MCF 10A (cell line): ENCODE data around the gene HSPA1L. TPM values are rescaled to one million over a fixed set of nuclear protein-coding genes. Genes with fewer than 3 reads are reported as not detected.
"Not testable (repeated sequence)": the region's sequence is repeated elsewhere in the genome, so short reads cannot be mapped to it uniquely, and the experiment has no call there.

Experiments
- BruUV-seq: library from RNA; stranded (reverse); fragments of 400-500 nt; replicated peaks from 2 replicates; lab custom pipeline; 2021; lab: Mats Ljungman, UMichigan
- CTCF ChIA-PET: fragments of 300-600 bp; sonication (Branson Sonifier 250); formaldehyde crosslinking; extraction: SDS; loops from one replicate; lab custom pipeline; 2021; ENCODE audit warnings: antibody characterized with exemption, inconsistent platforms; lab: Yijun Ruan, JAX
- POLR2A ChIA-PET: fragments of 300-600, 350-650 bp; sonication (Branson Sonifier 250); formaldehyde crosslinking; extraction: SDS; loops from one replicate; lab custom pipeline; 2020; ENCODE audit warnings: antibody characterized with exemption, inconsistent platforms; lab: Yijun Ruan, JAX
- DNase-seq: peaks from one replicate; pipeline ENCODE4 v3.0.0-alpha.2; 2018; ENCODE audit not compliant: unreplicated experiment
- H3K27ac Mint-ChIP-seq: one replicate; pipeline ENCODE4 v1.8.0; 2022; ENCODE audit warnings: mild to moderate bottlenecking, low read depth, mixed read lengths; ENCODE audit not compliant: unreplicated experiment
- H3K27me3 Mint-ChIP-seq: one replicate; pipeline ENCODE4 v1.8.0; 2022; ENCODE audit warnings: mixed read lengths; ENCODE audit not compliant: insufficient read depth, unreplicated experiment
- H3K36me3 Mint-ChIP-seq: one replicate; pipeline ENCODE4 v1.8.0; 2022; ENCODE audit warnings: mild to moderate bottlenecking, moderate library complexity, mixed read lengths; ENCODE audit not compliant: insufficient read depth, unreplicated experiment
- H3K4me1 Mint-ChIP-seq: one replicate; pipeline ENCODE4 v1.8.0; 2022; ENCODE audit warnings: mixed read lengths; ENCODE audit not compliant: insufficient read depth, unreplicated experiment
- H3K4me3 Mint-ChIP-seq: one replicate; pipeline ENCODE4 v1.8.0; 2022; ENCODE audit warnings: mild to moderate bottlenecking, moderate library complexity, mixed read lengths; ENCODE audit not compliant: unreplicated experiment
- H3K9me3 Mint-ChIP-seq: one replicate; pipeline ENCODE4 v1.8.0; 2022; ENCODE audit warnings: mixed read lengths; ENCODE audit not compliant: unreplicated experiment
- intact Hi-C: fragments of 100-400 bp; cut with micrococcal nuclease; formaldehyde crosslinking; loops from 2 replicates; pipeline ENCODE4 v1.14.1; 2022
- total RNA-seq: library from RNA; stranded (reverse); gene quantifications from 2 replicates; pipeline ENCODE4 v1.2.3, GENCODE V29; 2022
- TF ChIP-seq, protein P1 (sequence below): fragments of 200-600 bp; IDR thresholded peaks from one replicate; pipeline ENCODE4 v1.8.0; 2022; ENCODE audit warnings: antibody characterized with exemption, mild to moderate bottlenecking; ENCODE audit not compliant: unreplicated experiment

The HSPA1L gene
- total RNA-seq, 1 experiment from 2014 or later = 0.35 TPM

DNA sequence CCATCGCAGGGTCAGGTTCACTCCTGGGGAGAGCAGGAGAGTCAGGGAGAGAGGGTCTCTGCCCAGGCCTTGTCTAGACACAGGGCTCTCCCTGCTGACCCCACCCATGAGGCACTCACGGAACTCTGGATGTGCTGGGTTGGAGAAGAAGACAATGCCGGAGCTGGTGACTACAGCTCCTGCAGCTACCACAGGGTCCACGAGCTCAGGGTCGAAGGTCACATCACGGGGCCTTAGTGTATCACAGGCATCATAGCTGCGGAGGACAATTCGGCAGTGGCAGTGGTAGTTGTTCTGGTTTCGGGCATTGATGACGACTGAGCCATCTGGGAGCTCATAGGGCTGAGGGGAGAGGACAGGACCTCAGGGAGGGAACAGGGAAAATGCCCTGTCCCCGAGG, 44.8 kb upstream of the HSPA1L start:
- H3K27ac Mint-ChIP-seq = no peak overlapping the region
- H3K4me1 Mint-ChIP-seq = peaks cover 10% of the 10 kb centered on the region
- no peaks in the 10 kb centered on the region for H3K9me3 Mint-ChIP-seq
- CTCF ChIA-PET = interaction anchor here (1.1 to 1.2 kb wide), 2 partner anchors 28 to 92 kb away, joined by 3 read pairs; no protein-coding TSS in a partner anchor
- intact Hi-C loops = no loop called here
- TF ChIP-seq, protein P1, sequence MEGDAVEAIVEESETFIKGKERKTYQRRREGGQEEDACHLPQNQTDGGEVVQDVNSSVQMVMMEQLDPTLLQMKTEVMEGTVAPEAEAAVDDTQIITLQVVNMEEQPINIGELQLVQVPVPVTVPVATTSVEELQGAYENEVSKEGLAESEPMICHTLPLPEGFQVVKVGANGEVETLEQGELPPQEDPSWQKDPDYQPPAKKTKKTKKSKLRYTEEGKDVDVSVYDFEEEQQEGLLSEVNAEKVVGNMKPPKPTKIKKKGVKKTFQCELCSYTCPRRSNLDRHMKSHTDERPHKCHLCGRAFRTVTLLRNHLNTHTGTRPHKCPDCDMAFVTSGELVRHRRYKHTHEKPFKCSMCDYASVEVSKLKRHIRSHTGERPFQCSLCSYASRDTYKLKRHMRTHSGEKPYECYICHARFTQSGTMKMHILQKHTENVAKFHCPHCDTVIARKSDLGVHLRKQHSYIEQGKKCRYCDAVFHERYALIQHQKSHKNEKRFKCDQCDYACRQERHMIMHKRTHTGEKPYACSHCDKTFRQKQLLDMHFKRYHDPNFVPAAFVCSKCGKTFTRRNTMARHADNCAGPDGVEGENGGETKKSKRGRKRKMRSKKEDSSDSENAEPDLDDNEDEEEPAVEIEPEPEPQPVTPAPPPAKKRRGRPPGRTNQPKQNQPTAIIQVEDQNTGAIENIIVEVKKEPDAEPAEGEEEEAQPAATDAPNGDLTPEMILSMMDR = no peak
- H3K4me3 Mint-ChIP-seq = no peak overlapping the region
- no TSS peak for BruUV-seq
- POLR2A ChIA-PET = no interaction called here
- H3K27me3 Mint-ChIP-seq = no peaks in the 10 kb centered on the region
- H3K36me3 Mint-ChIP-seq = peaks cover 40% of the 10 kb centered on the region
- no peak for DNase-seq

DNA sequence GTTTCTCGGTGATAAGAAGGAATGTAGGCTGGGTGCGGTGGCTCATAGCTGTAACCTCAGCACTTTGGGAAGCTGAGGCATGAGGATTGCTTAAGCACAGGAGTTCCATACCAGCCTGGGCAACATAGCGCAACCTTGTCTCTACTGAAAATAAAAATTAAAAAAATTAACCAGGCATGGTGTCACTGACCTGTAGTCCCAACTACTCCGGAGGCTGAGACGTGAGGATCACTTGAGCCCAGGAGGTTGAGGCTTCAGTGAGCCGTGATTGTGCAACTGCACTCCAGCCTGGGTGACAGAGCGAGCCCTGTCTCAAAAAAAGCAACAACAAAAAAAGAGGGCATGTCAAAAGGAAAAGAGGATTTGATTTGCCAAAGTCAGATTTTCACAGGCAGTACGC, 43.6 kb upstream of the HSPA1L start:
- no TSS peak for BruUV-seq
- Mint-ChIP-seq H3K27me3 (no peaks in the 10 kb centered on the region), H3K36me3 (peaks cover 40% of the 10 kb centered on the region), H3K9me3 (no peaks in the 10 kb centered on the region), H3K4me3 (no peak overlapping the region), H3K27ac (no peak overlapping the region), H3K4me1 (peaks cover 10% of the 10 kb centered on the region)
- ChIA-PET POLR2A (interaction anchor here (0.6 kb wide), 2 partner anchors 49 to 316 kb away, joined by 3 to 4 read pairs; no protein-coding TSS in a partner anchor), CTCF (interaction anchor here (0.6 to 1.2 kb wide), 3 partner anchors 29 to 166 kb away, joined by 3 read pairs; no protein-coding TSS in a partner anchor)
- no peak for DNase-seq
- intact Hi-C loops = no loop called here
- TF ChIP-seq, protein P1 = no peak

DNA sequence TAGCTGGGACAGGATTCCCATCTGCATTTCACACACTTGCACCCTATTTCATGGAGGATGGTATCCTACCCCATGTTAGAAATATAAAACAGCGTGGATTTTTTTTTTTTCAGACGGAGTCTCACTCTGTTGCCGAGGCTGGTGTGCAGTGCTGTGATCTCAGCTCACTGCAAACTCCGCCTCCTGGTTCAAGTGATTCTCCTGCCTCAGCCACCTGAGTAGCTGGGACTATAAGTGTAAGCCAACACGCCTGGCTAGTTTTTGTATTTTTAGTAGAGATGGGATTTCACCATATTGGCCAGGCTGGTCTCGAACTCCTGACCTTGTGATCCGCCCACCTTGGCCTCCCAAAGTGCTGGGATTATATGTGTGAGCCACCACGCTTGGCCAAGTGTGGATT, 42.7 kb upstream of the HSPA1L start:
- H3K36me3 Mint-ChIP-seq = peaks cover 39% of the 10 kb centered on the region
- H3K9me3 Mint-ChIP-seq, H3K4me1 Mint-ChIP-seq, DNase-seq, H3K27me3 Mint-ChIP-seq, intact Hi-C loops, H3K27ac Mint-ChIP-seq, BruUV-seq, H3K4me3 Mint-ChIP-seq: not testable (repeated sequence)
- CTCF ChIA-PET = interaction anchor here (0.5 to 0.6 kb wide), 2 partner anchors 24 to 866 kb away, joined by 3 to 4 read pairs; no protein-coding TSS in a partner anchor
- POLR2A ChIA-PET = interaction anchor here (0.6 to 0.7 kb wide), 2 partner anchors 19 to 50 kb away, joined by 3 to 4 read pairs; no protein-coding TSS in a partner anchor

DNA sequence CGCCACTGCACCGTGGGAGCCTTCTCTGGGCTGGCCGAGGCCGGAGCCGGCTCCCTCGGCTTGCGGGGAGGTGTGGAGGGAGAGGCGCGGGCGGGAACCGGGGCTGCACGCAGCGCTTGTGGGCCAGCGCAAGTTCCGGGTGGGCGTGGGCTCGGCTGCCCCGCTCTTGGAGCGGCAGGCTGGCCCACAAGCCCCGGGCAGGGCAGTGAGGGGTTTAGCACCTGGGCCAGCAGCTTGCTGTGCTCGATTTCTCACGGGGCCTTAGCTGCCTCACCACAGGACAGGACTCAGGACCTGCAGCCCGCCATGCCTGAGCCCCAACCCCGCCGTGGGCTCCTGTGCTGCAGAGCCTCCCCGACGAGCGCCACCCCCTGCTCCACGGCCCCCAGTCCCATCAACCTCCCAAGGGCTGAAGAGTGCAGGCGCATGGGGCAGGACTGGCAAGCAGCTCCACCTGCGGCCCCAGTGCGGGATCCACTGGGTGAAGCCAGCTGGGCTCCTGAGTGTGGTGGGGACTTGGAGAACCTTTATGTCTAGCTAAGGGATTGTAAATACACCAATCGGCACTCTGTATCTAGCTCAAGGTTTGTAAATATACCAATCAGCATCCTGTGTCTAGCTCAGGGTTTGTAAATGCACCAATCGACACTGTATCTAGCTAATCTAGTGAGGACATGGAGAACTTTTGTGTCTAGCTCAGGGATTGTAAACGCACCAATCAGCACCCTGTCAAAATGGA, 37.1 kb upstream of the HSPA1L start:
- H3K9me3 Mint-ChIP-seq, H3K4me3 Mint-ChIP-seq, H3K27me3 Mint-ChIP-seq, H3K36me3 Mint-ChIP-seq, DNase-seq, intact Hi-C loops, BruUV-seq, H3K27ac Mint-ChIP-seq, CTCF ChIA-PET, H3K4me1 Mint-ChIP-seq: not testable (repeated sequence)
- POLR2A ChIA-PET = interaction anchor here (0.6 kb wide), 1 partner anchor 310 kb away, joined by 3 read pairs; no protein-coding TSS in a partner anchor

DNA sequence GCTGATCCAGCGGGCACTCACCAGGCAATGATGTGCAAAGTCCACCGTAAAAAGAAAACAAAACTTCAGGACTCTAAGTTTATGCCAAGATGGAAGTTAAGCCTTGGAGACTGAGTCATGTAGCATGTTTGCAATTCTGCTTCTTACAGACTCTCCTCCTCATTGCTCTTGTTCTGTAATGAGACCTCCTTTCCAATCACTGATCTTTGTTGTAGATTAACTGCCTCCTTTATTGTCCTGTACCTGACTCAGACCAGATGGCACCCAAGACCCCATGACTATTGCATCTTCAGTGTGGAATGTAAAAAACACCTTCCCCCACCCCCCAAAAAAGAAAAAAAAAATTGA, 36.4 kb upstream of the HSPA1L start:
- Mint-ChIP-seq H3K9me3 (no peaks in the 10 kb centered on the region), H3K27ac (no peak overlapping the region), H3K4me1 (no peaks in the 10 kb centered on the region), H3K4me3 (no peak overlapping the region), H3K27me3 (no peaks in the 10 kb centered on the region), H3K36me3 (no peaks in the 10 kb centered on the region)
- ChIA-PET CTCF (interaction anchor here (0.6 to 0.9 kb wide), 2 partner anchors 45 to 81 kb away, joined by 3 to 4 read pairs; no protein-coding TSS in a partner anchor), POLR2A (no interaction called here)
- intact Hi-C loops = no loop called here
- TF ChIP-seq, protein P1 = no peak
- DNase-seq = no peak
- no TSS peak for BruUV-seq
